GM18951 (cell line): ENCODE data around the gene DIP2C.

ENCODE experiments used
- POLR2A ChIP-seq: IDR thresholded peaks from 4 replicates; pipeline ENCODE4 v1.6.1; 2011; ENCODE audit warnings: mild to moderate bottlenecking; ENCODE audit not compliant: insufficient read length, insufficient read depth; ENCODE audit errors: extremely low read depth
- in situ Hi-C: fragments of 300-500 bp; cut with MboI; formaldehyde crosslinking; loops from one replicate; pipeline ENCODE4 v1.12.0; 2022; ENCODE audit warnings: low sequenced_read_pairs, mixed read lengths, inconsistent platforms; ENCODE audit not compliant: unreplicated experiment

The DIP2C gene

DNA sequence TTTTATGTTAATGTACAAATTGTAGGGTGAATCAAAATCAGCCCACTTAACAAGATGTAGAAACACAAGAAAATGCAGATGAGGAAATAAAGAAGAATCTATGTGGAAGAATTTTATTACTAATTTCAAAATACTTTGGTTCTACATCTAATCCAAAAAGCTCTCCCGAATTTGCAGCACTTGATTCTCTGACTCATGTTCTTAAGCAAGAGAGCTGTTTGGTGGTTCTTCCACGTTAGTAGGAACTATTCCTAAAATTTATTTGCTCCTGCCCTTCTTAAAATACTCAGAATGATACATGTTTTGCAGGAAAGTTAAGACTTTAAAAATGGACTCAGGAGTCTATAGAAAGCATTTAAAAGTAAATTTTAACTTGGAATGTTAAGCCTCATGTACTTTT is 462.5 kb downstream of the DIP2C start:
- in situ Hi-C loops: no loop called here

DNA sequence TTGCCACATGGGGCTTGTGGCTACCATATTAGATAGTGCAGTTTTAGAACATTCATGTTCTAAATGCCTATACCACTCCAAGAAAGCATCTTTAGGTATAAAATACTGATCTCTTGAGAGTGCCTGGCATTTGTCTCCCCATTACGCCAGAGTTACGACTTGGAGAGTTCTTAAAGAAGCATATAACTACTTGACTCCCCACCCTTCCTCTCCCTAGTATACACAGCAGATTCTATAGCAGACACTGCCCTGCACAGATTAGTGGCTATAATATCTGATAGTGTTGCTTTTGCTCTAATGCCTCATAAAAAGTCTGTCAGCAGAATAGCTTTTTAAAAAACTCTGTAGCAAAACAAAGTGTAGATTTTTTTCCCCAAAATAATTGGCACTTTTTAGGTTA is 463.4 kb downstream of the DIP2C start:
- in situ Hi-C loops: no loop called here
- no peak for TF ChIP-seq POLR2A

More for the DNA sequence above, 462.5 kb downstream of the DIP2C start:
- TF ChIP-seq POLR2A: no peak

DNA sequence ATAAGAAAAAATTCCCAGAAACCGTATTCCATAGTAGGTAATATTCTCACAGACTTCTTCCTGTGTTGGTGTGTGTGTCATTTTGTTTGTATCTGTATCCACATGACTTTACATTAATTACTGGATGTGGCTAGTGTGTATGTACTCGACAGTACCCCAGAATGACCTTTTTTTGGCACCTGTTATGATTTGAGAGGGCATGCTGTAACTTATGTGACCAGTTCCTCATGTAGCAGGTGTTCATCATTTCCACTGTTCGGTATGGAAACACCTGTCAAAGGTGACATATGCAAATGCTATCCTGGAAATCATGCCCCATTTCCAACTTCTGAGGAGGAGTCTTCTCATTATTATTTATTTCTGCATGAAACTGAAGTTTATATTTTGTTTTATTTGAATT is 464.9 kb downstream of the DIP2C start:
- no peak for TF ChIP-seq POLR2A
- in situ Hi-C loops: no loop called here
